ENCODE measurements around the gene RALGAPA2.

RALGAPA2 gene

DNA sequence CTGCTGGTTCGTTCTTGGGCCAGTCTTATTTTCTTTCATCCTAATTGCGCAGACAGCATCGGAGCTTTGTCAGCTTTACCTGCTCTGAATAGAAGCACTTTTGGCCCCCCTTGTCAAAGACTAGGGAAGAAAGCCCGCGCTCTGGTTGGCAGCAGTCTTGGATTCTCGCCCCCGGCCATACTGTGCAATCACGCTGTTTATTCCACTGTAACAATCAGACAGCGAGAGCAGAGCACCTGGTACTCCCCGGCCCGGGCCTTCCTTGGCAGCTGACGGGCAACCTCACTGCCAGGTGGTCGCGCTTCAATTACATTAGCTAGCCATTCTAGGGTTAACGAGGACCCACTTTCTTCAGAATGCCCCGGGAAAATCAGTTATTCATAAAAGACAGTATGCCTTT lies 272.0 kb downstream of the RALGAPA2 start:
- Histone ChIP-seq H3K4me3 (ENCODE audit: low read length) (no peak overlapping the region), H3K4me1 (ENCODE audit: insufficient read depth, low read length) (peaks cover 6% of the 10 kb centered on the region; the same call in 1 of the 2 replicates), H3K9ac (ENCODE audit: low read depth, low read length) (no peak overlapping the region), H3K27me3 (ENCODE audit: insufficient read depth, low read length) (no peaks in the 10 kb centered on the region), H3K9me3 (ENCODE audit: insufficient read depth, low read depth, low read length) (no peaks in the 10 kb centered on the region), H3K36me3 (ENCODE audit: insufficient read depth, low read depth, low read length) (no peaks in the 10 kb centered on the region), H3K27ac (ENCODE audit: low read length) (no peak overlapping the region)

DNA sequence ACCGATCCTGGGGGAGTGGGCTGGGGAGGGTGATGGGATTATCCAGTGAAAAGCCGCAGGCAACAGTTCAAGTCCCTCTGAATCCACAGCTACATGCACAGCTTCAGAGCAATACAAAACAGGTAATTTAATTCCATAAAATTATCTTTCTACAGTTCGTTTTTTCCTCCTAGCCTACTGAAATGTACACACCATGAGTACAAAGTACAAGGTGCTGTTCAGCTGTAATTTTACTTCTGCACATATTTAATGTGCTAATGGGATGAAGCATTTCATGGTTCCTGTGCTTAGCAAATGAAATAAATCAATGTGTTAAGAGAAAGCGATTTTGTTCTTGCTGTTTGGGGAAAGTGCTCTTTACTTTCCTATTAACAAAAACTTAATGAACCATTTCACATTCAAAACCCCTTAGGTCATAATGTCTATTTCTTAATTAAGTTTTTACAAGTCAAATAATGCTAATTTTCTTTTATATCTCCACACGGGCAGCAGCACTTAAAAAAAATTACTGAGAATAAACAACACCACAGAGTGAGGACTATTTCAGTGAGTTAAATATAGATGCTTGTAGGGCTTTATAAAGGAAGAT lies 272.7 kb downstream of the RALGAPA2 start:
- no peak overlapping the region for H3K27ac ChIP-seq (ENCODE audit: low read length)
- no peaks in the 10 kb centered on the region for H3K27me3 ChIP-seq (ENCODE audit: insufficient read depth, low read length)
- no peaks in the 10 kb centered on the region for H3K9me3 ChIP-seq (ENCODE audit: insufficient read depth, low read depth, low read length)
- no peak overlapping the region for H3K4me3 ChIP-seq (ENCODE audit: low read length)
- no peaks in the 10 kb centered on the region for H3K36me3 ChIP-seq (ENCODE audit: insufficient read depth, low read depth, low read length)
- H3K9ac ChIP-seq (ENCODE audit: low read depth, low read length) = no peak overlapping the region
- H3K4me1 ChIP-seq (ENCODE audit: insufficient read depth, low read length) = peaks cover 6% of the 10 kb centered on the region; the same call in 1 of the 2 replicates

GRCh38 chr20:20437314-20437713 lies 275.1 kb downstream of the RALGAPA2 start:
- H3K9me3 ChIP-seq (ENCODE audit: insufficient read depth, low read depth, low read length) = no peaks in the 10 kb centered on the region
- H3K4me3 ChIP-seq (ENCODE audit: low read length) = no peak overlapping the region
- no peaks in the 10 kb centered on the region for H3K27me3 ChIP-seq (ENCODE audit: insufficient read depth, low read length)
- no peak overlapping the region for H3K27ac ChIP-seq (ENCODE audit: low read length)
- H3K4me1 ChIP-seq (ENCODE audit: insufficient read depth, low read length) = peaks cover 6% of the 10 kb centered on the region; the same call in 1 of the 2 replicates
- no peaks in the 10 kb centered on the region for H3K36me3 ChIP-seq (ENCODE audit: insufficient read depth, low read depth, low read length)
- H3K9ac ChIP-seq (ENCODE audit: low read depth, low read length) = no peak overlapping the region

- H3K36me3 ChIP-seq (ENCODE audit: insufficient read depth, low read depth, low read length) = no peaks in the 10 kb centered on the region
- no peaks in the 10 kb centered on the region for H3K27me3 ChIP-seq (ENCODE audit: insufficient read depth, low read length)
- H3K27ac ChIP-seq (ENCODE audit: low read length) = no peak overlapping the region
- no peak overlapping the region for H3K9ac ChIP-seq (ENCODE audit: low read depth, low read length)
- no peaks in the 10 kb centered on the region for H3K9me3 ChIP-seq (ENCODE audit: insufficient read depth, low read depth, low read length)
- no peak overlapping the region for H3K4me3 ChIP-seq (ENCODE audit: low read length)
- H3K4me1 ChIP-seq (ENCODE audit: insufficient read depth, low read length) = peaks cover 6% of the 10 kb centered on the region; the same call in 1 of the 2 replicates
These were observed 275.8 kb downstream of the RALGAPA2 start for GRCh38 chr20:20436689-20437088.

GRCh38 chr20:20435453-20435852 lies 277.0 kb downstream of the RALGAPA2 start:
- Histone ChIP-seq H3K27me3 (ENCODE audit: insufficient read depth, low read length) (no peaks in the 10 kb centered on the region), H3K4me3 (ENCODE audit: low read length) (no peak overlapping the region), H3K36me3 (ENCODE audit: insufficient read depth, low read depth, low read length) (no peaks in the 10 kb centered on the region), H3K4me1 (ENCODE audit: insufficient read depth, low read length) (no peaks in the 10 kb centered on the region), H3K9ac (ENCODE audit: low read depth, low read length) (no peak overlapping the region), H3K27ac (ENCODE audit: low read length) (no peak overlapping the region), H3K9me3 (ENCODE audit: insufficient read depth, low read depth, low read length) (no peaks in the 10 kb centered on the region)

GRCh38 chr20:20432618-20433286 lies 279.7 kb downstream of the RALGAPA2 start:
- Histone ChIP-seq H3K4me1 (ENCODE audit: insufficient read depth, low read length) (no peaks in the 10 kb centered on the region), H3K36me3 (ENCODE audit: insufficient read depth, low read depth, low read length) (no peaks in the 10 kb centered on the region), H3K9ac (ENCODE audit: low read depth, low read length) (no peak overlapping the region), H3K27me3 (ENCODE audit: insufficient read depth, low read length) (no peaks in the 10 kb centered on the region), H3K4me3 (ENCODE audit: low read length) (no peak overlapping the region), H3K9me3 (ENCODE audit: insufficient read depth, low read depth, low read length) (no peaks in the 10 kb centered on the region), H3K27ac (ENCODE audit: low read length) (no peak overlapping the region)

- Histone ChIP-seq H3K9me3 (ENCODE audit: insufficient read depth, low read depth, low read length) (no peaks in the 10 kb centered on the region), H3K36me3 (ENCODE audit: insufficient read depth, low read depth, low read length) (no peaks in the 10 kb centered on the region)
These were observed 282.4 kb downstream of the RALGAPA2 start for GRCh38 chr20:20430066-20430465.

DNA sequence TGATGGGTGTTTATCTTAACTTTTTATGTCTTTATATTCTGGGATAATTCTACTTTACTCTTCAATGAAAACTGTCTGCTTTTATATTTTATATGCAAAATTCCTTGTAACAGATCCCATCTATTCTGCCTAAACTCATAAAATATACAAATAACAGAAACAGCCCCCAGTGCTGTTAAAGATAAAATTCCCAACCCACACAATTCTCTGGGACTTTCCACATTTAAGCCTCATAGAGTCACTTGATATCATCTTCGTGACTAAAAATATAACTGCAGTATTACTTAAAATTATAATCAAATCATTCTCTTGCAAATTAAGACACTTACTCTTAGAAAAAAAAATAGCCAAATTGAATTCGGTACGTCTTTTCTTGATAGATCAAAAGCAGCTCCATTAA lies 284.4 kb downstream of the RALGAPA2 start:
- no peaks in the 10 kb centered on the region for H3K27me3 ChIP-seq (ENCODE audit: insufficient read depth, low read length)
- H3K27ac ChIP-seq (ENCODE audit: low read length) = no peak overlapping the region
- H3K4me1 ChIP-seq (ENCODE audit: insufficient read depth, low read length) = no peaks in the 10 kb centered on the region
- H3K4me3 ChIP-seq (ENCODE audit: low read length) = no peak overlapping the region
- no peaks in the 10 kb centered on the region for H3K36me3 ChIP-seq (ENCODE audit: insufficient read depth, low read depth, low read length)
- no peak overlapping the region for H3K9ac ChIP-seq (ENCODE audit: low read depth, low read length)
- no peaks in the 10 kb centered on the region for H3K9me3 ChIP-seq (ENCODE audit: insufficient read depth, low read depth, low read length)

More at GRCh38 chr20:20430066-20430465, 282.4 kb downstream of the RALGAPA2 start:
- Histone ChIP-seq H3K27ac (ENCODE audit: low read length) (no peak overlapping the region), H3K9ac (ENCODE audit: low read depth, low read length) (no peak overlapping the region), H3K4me1 (ENCODE audit: insufficient read depth, low read length) (no peaks in the 10 kb centered on the region), H3K27me3 (ENCODE audit: insufficient read depth, low read length) (no peaks in the 10 kb centered on the region), H3K4me3 (ENCODE audit: low read length) (no peak overlapping the region)

- Histone ChIP-seq H3K4me3 (ENCODE audit: low read length) (no peak overlapping the region), H3K36me3 (ENCODE audit: insufficient read depth, low read depth, low read length) (no peaks in the 10 kb centered on the region), H3K27me3 (ENCODE audit: insufficient read depth, low read length) (no peaks in the 10 kb centered on the region), H3K4me1 (ENCODE audit: insufficient read depth, low read length) (no peaks in the 10 kb centered on the region), H3K9me3 (ENCODE audit: insufficient read depth, low read depth, low read length) (no peaks in the 10 kb centered on the region), H3K9ac (ENCODE audit: low read depth, low read length) (no peak overlapping the region), H3K27ac (ENCODE audit: low read length) (no peak overlapping the region)
These were observed 285.1 kb downstream of the RALGAPA2 start for GRCh38 chr20:20427227-20427864.

DNA sequence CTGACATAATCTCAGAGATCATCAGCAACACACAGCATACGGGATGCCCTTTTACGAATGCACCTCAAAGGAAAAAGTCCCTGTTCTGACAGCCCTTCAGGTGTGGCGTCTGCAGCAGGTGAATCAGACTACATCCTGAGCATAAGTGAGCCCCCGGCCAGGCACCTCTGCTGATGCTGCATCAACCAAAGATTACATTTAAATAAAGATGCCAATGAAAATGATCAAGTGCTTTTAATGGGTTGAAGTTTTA lies 285.9 kb downstream of the RALGAPA2 start:
- no peak overlapping the region for H3K4me3 ChIP-seq (ENCODE audit: low read length)
- no peaks in the 10 kb centered on the region for H3K9me3 ChIP-seq (ENCODE audit: insufficient read depth, low read depth, low read length)
- no peaks in the 10 kb centered on the region for H3K4me1 ChIP-seq (ENCODE audit: insufficient read depth, low read length)
- no peak overlapping the region for H3K27ac ChIP-seq (ENCODE audit: low read length)
- H3K36me3 ChIP-seq (ENCODE audit: insufficient read depth, low read depth, low read length) = no peaks in the 10 kb centered on the region
- H3K9ac ChIP-seq (ENCODE audit: low read depth, low read length) = no peak overlapping the region
- no peaks in the 10 kb centered on the region for H3K27me3 ChIP-seq (ENCODE audit: insufficient read depth, low read length)

- Histone ChIP-seq H3K9me3 (ENCODE audit: insufficient read depth, low read depth, low read length) (no peaks in the 10 kb centered on the region), H3K9ac (ENCODE audit: low read depth, low read length) (no peak overlapping the region), H3K27me3 (ENCODE audit: insufficient read depth, low read length) (no peaks in the 10 kb centered on the region), H3K4me1 (ENCODE audit: insufficient read depth, low read length) (no peaks in the 10 kb centered on the region), H3K4me3 (ENCODE audit: low read length) (no peak overlapping the region), H3K27ac (ENCODE audit: low read length) (no peak overlapping the region), H3K36me3 (ENCODE audit: insufficient read depth, low read depth, low read length) (no peaks in the 10 kb centered on the region)
These were observed 286.4 kb downstream of the RALGAPA2 start for GRCh38 chr20:20425823-20426654.
